ENCODE data around the gene DIO1.

- no peak for TF ChIP-seq CTCF (IDR thresholded peaks at IDR 0.05)
- TF ChIP-seq POLR2A (IDR thresholded peaks at IDR 0.05), result no peak
- TF ChIP-seq POLR2AphosphoS5 (IDR thresholded peaks at IDR 0.05), result no peak
- TF ChIP-seq EP300 (IDR thresholded peaks at IDR 0.05), result no peak
These were observed 16.0 kb downstream of the DIO1 start for GRCh38 chr1:53909946-53910345.
